ENCODE measurements around the gene MYH4.

DNA sequence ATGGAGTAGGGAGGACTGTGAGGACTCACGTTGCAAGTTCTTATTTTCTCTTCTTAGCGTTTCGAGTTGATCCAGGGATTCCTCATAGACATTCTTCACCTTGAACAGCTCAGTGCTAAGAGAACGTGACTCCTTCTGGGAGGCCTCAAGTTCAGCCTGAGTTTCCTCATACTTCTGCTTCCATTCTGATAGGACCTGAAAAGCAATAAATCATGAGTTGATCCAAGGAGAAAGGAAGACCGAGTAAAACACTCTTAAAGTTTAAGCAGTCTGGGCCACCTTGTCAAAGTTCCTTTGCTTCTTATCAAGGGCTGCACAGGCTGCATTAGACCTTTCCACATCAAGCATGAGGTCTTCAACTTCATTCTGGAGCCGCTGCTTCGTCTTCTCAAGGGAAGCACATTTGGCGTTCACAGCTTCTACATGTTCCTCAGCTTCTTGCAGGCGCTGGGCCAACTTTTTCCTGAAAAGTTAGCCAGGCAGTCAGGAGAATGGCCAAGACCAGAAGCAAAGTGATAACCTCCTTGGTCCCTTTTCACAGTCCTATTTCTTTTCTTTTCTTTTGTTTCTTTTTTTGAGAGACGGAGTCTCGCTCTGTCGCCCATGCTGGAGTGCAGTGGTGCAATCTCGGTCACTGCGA is 72.7 kb downstream of the MYH4 start:
- TF ChIP-seq EP300 (conservative IDR thresholded peaks at IDR 0.05; ENCODE audit: poor library complexity, severe bottlenecking): no peak
- TF ChIP-seq, protein P1, sequence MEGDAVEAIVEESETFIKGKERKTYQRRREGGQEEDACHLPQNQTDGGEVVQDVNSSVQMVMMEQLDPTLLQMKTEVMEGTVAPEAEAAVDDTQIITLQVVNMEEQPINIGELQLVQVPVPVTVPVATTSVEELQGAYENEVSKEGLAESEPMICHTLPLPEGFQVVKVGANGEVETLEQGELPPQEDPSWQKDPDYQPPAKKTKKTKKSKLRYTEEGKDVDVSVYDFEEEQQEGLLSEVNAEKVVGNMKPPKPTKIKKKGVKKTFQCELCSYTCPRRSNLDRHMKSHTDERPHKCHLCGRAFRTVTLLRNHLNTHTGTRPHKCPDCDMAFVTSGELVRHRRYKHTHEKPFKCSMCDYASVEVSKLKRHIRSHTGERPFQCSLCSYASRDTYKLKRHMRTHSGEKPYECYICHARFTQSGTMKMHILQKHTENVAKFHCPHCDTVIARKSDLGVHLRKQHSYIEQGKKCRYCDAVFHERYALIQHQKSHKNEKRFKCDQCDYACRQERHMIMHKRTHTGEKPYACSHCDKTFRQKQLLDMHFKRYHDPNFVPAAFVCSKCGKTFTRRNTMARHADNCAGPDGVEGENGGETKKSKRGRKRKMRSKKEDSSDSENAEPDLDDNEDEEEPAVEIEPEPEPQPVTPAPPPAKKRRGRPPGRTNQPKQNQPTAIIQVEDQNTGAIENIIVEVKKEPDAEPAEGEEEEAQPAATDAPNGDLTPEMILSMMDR (IDR thresholded peaks at IDR 0.05; ENCODE audit: poor library complexity, severe bottlenecking): no peak
- TF ChIP-seq TAF1 (IDR thresholded peaks at IDR 0.05; ENCODE audit: low read depth): no peak
- no peak for TF ChIP-seq EZH2 (IDR thresholded peaks at IDR 0.05; ENCODE audit: borderline replicate concordance, insufficient read depth, low read length, poor library complexity, severe bottlenecking)
- TF ChIP-seq MXI1 (conservative IDR thresholded peaks at IDR 0.05; ENCODE audit: poor library complexity, severe bottlenecking): no peak
